OCI-LY7 (cell line): ENCODE data around the gene ITSN2. TPM values are rescaled to one million over a fixed set of nuclear protein-coding genes. Genes with fewer than 3 reads are reported as not detected.

Experiments
- BruUV-seq: library from RNA; stranded (reverse); fragments of 400-500 nt; replicated peaks from 2 replicates; lab custom pipeline; 2021; lab: Mats Ljungman, UMichigan
- CTCF ChIA-PET: fragments of 300-600 bp; sonication (Branson Sonifier 250); formaldehyde crosslinking; loops from one replicate; lab custom pipeline; 2022; ENCODE audit warnings: antibody characterized with exemption; ENCODE audit not compliant: unreplicated experiment; lab: Charles Lee
- POLR2A ChIA-PET: fragments of 300-600 bp; sonication (Branson Sonifier 250); formaldehyde crosslinking; loops from one replicate; lab custom pipeline; 2022; ENCODE audit warnings: antibody characterized with exemption; lab: Charles Lee
- DNase-seq: peaks from one replicate; pipeline ENCODE4 v3.0.0-alpha.2; 2015; ENCODE audit warnings: low spot score
- H2AFZ ChIP-seq: fragments of 200-600 bp; sonication (generic), shearing (Covaris generic); 2 replicates; pipeline ENCODE4 v1.6.1; 2014; ENCODE audit warnings: mild to moderate bottlenecking, antibody characterized with exemption, low read length, moderate library complexity
- H3K27ac ChIP-seq: fragments of 200-600 bp; sonication (generic); 2 replicates; pipeline ENCODE4 v1.5.1; 2014; ENCODE audit warnings: mixed run types, low read depth, mild to moderate bottlenecking, moderate library complexity, low read length, inconsistent platforms; ENCODE audit not compliant: poor library complexity, severe bottlenecking
- H3K36me3 ChIP-seq: fragments of 200-600 bp; sonication (generic); 2 replicates; pipeline ENCODE4 v1.6.1; 2014; ENCODE audit warnings: mild to moderate bottlenecking, antibody characterized with exemption, low read length, moderate library complexity, mixed read lengths; ENCODE audit not compliant: insufficient read depth
- H3K4me1 ChIP-seq: fragments of 200-600 bp; sonication (generic); 2 replicates; pipeline ENCODE4 v1.5.1; 2014; ENCODE audit warnings: mild to moderate bottlenecking, low read length; ENCODE audit not compliant: insufficient read depth, poor library complexity, severe bottlenecking
- H3K4me2 ChIP-seq: fragments of 200-600 bp; sonication (generic); 2 replicates; pipeline ENCODE4 v1.6.1; 2014; ENCODE audit warnings: mild to moderate bottlenecking, low read length
- H3K4me3 ChIP-seq: fragments of 200-600 bp; sonication (generic); 2 replicates; pipeline ENCODE4 v1.5.1; 2014; ENCODE audit warnings: mild to moderate bottlenecking, low read depth, low read length; ENCODE audit not compliant: poor library complexity, severe bottlenecking
- H3K79me2 ChIP-seq: fragments of 200-600 bp; sonication (generic); 2 replicates; pipeline ENCODE4 v1.6.1; 2016; ENCODE audit warnings: low read depth, mild to moderate bottlenecking, low read length, moderate library complexity, mixed read lengths; ENCODE audit not compliant: insufficient read depth
- H3K9me2 ChIP-seq: fragments of 200-600 bp; sonication (generic); 2 replicates; pipeline ENCODE4 v1.6.1; 2016; ENCODE audit warnings: mild to moderate bottlenecking, low read length, mixed read lengths; ENCODE audit not compliant: insufficient read depth
- H3K9me3 ChIP-seq: fragments of 200-600 bp; sonication (generic); 2 replicates; pipeline ENCODE4 v1.6.1; 2014; ENCODE audit warnings: mild to moderate bottlenecking, mixed run types, low read length, mixed read lengths
- H4K20me1 ChIP-seq: fragments of 200-600 bp; sonication (generic); 2 replicates; pipeline ENCODE4 v1.6.1; 2014; ENCODE audit warnings: mild to moderate bottlenecking, antibody characterized with exemption, low read length, moderate library complexity, mixed read lengths; ENCODE audit not compliant: insufficient read depth
- EZH2phosphoT487 ChIP-seq: fragments of 200-600 bp; sonication (generic); IDR thresholded peaks from 2 replicates; pipeline ENCODE4 v1.6.1; 2018; ENCODE audit warnings: low read depth, borderline replicate concordance, mild to moderate bottlenecking, mixed run types, antibody characterized with exemption, low read length, moderate library complexity, mixed read lengths
- intact Hi-C: fragments of 100-400 bp; cut with micrococcal nuclease; formaldehyde crosslinking; loops from one replicate; pipeline ENCODE4 v1.10.0; 2022; ENCODE audit not compliant: unreplicated experiment
- small RNA-seq: library from RNA; depleted of rRNA; stranded (forward); fragments of <200 nt; gene quantifications from one replicate; pipeline ENCODE3, GENCODE V24; 2014
- total RNA-seq, 2 experiments: library from RNA; depleted of rRNA in 1 of 2; stranded (reverse); fragments of >200 nt in 1 of 2; shearing (Covaris generic) in 1 of 2; gene quantifications; 2 replicates each; pipeline ENCODE4 v1.2.3, GENCODE V29; 2014 to 2022
- TF ChIP-seq, protein P1 (sequence below): fragments of 200-600 bp; sonication (generic); conservative IDR thresholded peaks from 2 replicates; pipeline ENCODE4 v1.5.1; 2014; ENCODE audit warnings: mild to moderate bottlenecking, antibody characterized with exemption, low read length, moderate library complexity, mixed read lengths

Gene ITSN2
- total RNA-seq, 2 experiments from 2014 or later, result 25.4 to 65.7 TPM

GRCh38 chr2:24158131-24158530 lies 202.2 kb downstream of the ITSN2 start:
- no TSS peak for BruUV-seq

DNA sequence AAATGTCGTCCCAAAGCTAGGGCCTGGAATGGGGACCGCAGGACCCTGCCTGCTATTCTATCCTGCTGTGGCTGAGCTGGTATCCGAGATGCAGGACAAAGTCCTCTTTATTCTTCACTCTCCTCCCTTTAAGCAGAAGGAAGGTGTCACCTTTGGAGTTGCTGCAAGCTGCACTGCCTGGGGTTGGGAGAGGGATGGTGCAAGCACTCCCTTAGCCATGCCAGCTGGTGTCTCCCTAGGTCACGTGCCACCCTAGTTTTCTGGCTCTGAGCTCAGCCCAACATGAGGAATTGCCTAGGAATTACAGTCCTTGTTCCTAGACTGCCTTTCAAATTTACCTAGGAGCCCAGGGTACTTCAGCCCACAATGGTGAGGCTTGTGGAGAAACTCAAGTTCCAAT lies 206.9 kb downstream of the ITSN2 start:
- CTCF ChIA-PET, result no interaction called here
- intact Hi-C loops, result no loop called here
- no peak for DNase-seq
- no peak overlapping the region for H3K4me2 ChIP-seq
- no peak overlapping the region for H2AFZ ChIP-seq
- no peaks in the 10 kb centered on the region for H3K36me3 ChIP-seq
- no peak overlapping the region for H3K4me3 ChIP-seq
- H3K79me2 ChIP-seq, result no peaks in the 10 kb centered on the region
- TF ChIP-seq, protein P1, sequence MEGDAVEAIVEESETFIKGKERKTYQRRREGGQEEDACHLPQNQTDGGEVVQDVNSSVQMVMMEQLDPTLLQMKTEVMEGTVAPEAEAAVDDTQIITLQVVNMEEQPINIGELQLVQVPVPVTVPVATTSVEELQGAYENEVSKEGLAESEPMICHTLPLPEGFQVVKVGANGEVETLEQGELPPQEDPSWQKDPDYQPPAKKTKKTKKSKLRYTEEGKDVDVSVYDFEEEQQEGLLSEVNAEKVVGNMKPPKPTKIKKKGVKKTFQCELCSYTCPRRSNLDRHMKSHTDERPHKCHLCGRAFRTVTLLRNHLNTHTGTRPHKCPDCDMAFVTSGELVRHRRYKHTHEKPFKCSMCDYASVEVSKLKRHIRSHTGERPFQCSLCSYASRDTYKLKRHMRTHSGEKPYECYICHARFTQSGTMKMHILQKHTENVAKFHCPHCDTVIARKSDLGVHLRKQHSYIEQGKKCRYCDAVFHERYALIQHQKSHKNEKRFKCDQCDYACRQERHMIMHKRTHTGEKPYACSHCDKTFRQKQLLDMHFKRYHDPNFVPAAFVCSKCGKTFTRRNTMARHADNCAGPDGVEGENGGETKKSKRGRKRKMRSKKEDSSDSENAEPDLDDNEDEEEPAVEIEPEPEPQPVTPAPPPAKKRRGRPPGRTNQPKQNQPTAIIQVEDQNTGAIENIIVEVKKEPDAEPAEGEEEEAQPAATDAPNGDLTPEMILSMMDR, result no peak
- TF ChIP-seq EZH2phosphoT487, result no peak
- no peaks in the 10 kb centered on the region for H4K20me1 ChIP-seq
- no peaks in the 10 kb centered on the region for H3K9me2 ChIP-seq
- no peaks in the 10 kb centered on the region for H3K4me1 ChIP-seq
- no TSS peak for BruUV-seq
- POLR2A ChIA-PET, result interaction anchor here (0.6 kb wide), 1 partner anchor 248 kb away, joined by 3 read pairs; no protein-coding TSS in a partner anchor
- no peak overlapping the region for H3K27ac ChIP-seq
- H3K9me3 ChIP-seq, result no peaks in the 10 kb centered on the region

More at GRCh38 chr2:24158131-24158530, 202.2 kb downstream of the ITSN2 start:
- no peaks in the 10 kb centered on the region for H3K9me2 ChIP-seq
- peaks cover 6% of the 10 kb centered on the region; the same call in 1 of the 2 replicates for H3K9me3 ChIP-seq
- no peaks in the 10 kb centered on the region for H3K4me1 ChIP-seq
- no peak overlapping the region for H3K4me2 ChIP-seq
- CTCF ChIA-PET, result no interaction called here
- TF ChIP-seq, protein P1, result no peak
- no peak for TF ChIP-seq EZH2phosphoT487
- H3K36me3 ChIP-seq, result no peaks in the 10 kb centered on the region
- DNase-seq, result no peak
- intact Hi-C loops, result no loop called here
- no peaks in the 10 kb centered on the region for H3K79me2 ChIP-seq
- no peak overlapping the region for H2AFZ ChIP-seq
- no peak overlapping the region for H3K27ac ChIP-seq
- POLR2A ChIA-PET, result no interaction called here
- H3K4me3 ChIP-seq, result no peak overlapping the region
- no peaks in the 10 kb centered on the region for H4K20me1 ChIP-seq

Small RNA genes lying within 50 kb of the gene (small RNA-seq; reads per million reads assigned to genes)
- gene HMGN2P20 (not detected), gene RF00602 (not detected)

Other genes with a start within 250 kb of the ITSN2 start
- not detected in 2 replicates for gene PFN4, start 237.2 kb downstream of the ITSN2 start, total RNA-seq (2014; rRNA removed; shearing (Covaris generic))
- not detected in 2 replicates for gene PFN4, start 237.2 kb downstream of the ITSN2 start, total RNA-seq (2022)
- gene FAM228B, start 237.1 kb downstream of the ITSN2 start, total RNA-seq (2014; rRNA removed; shearing (Covaris generic)), result 3.8 and 5.5 TPM in 2 replicates
- gene FAM228B, start 237.1 kb downstream of the ITSN2 start, total RNA-seq (2022), result 9.6 and 14.1 TPM in 2 replicates
- gene FAM228A, start 185.5 kb downstream of the ITSN2 start, total RNA-seq (2014; rRNA removed; shearing (Covaris generic)), result 0.25 and 0.49 TPM in 2 replicates
- gene FAM228A, start 185.5 kb downstream of the ITSN2 start, total RNA-seq (2022), result 0.31 and 0.46 TPM in 2 replicates
- 4.3 and 6.1 TPM in 2 replicates for gene NCOA1, start 130.7 kb upstream of the ITSN2 start, total RNA-seq (2014; rRNA removed; shearing (Covaris generic))
- 12.1 and 17.5 TPM in 2 replicates for gene NCOA1, start 130.7 kb upstream of the ITSN2 start, total RNA-seq (2022)